Measurements from ENCODE around the gene PROK1.

PROK1 gene

DNA sequence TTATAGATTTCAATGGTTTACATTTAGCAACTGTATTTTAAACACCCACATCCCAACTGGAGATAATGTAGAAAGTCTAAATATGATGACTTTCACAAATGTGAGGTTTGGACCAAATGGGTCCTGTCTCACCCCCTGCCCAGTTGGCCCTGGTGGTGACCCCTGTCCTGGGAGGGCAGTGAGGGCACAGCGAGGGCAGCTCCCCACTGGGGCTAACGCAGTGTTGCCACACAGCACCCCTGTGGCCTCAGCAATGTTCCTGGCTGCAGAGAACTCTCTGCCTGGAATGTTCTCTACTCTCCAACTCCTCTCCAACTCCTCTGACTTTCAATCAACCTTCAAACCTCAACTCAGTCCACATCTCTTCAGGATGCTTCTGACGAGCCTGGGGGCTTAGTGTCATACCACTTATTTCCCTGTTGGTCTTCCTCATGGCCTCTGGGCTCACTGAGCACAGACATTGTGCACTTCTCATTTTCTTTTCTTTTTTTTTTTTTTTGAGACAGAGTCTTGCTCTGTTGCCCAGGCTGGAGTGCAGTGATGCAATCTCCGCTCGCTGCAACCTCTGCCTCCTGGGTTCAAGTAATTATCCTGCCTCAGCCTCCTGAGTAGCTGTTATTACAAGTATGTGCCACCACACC lies 42.2 kb downstream of the PROK1 start:
- FAIRE-seq: no peak
- DNase-seq (ENCODE audit: insufficient read length, low spot score): no peak
- TF ChIP-seq POLR2A (IDR thresholded peaks at IDR 0.05; ENCODE audit: low read depth, low read length): no peak

DNA sequence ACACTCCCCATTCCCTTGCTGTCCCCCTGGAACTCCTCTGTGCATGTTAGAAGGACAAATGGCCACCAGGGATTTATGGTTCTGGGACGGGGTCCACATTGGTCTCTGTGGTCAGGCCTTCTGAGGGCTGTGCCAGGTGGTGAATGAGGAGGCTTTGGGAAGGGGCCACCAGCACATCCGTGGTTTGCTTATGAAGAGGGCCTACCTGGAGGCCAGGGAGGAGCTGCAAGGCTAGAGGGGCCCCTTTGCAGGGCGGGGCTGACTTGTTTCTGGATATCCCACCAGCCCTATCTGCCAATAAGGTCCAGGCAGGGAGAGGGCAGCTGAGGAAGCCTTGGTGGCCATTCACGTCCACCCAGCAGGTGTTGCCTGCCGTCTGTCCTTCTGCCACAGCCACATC lies 43.1 kb downstream of the PROK1 start:
- FAIRE-seq: no peak
- no peak for DNase-seq (ENCODE audit: insufficient read length, low spot score)
- TF ChIP-seq POLR2A (IDR thresholded peaks at IDR 0.05; ENCODE audit: low read depth, low read length): no peak

DNA sequence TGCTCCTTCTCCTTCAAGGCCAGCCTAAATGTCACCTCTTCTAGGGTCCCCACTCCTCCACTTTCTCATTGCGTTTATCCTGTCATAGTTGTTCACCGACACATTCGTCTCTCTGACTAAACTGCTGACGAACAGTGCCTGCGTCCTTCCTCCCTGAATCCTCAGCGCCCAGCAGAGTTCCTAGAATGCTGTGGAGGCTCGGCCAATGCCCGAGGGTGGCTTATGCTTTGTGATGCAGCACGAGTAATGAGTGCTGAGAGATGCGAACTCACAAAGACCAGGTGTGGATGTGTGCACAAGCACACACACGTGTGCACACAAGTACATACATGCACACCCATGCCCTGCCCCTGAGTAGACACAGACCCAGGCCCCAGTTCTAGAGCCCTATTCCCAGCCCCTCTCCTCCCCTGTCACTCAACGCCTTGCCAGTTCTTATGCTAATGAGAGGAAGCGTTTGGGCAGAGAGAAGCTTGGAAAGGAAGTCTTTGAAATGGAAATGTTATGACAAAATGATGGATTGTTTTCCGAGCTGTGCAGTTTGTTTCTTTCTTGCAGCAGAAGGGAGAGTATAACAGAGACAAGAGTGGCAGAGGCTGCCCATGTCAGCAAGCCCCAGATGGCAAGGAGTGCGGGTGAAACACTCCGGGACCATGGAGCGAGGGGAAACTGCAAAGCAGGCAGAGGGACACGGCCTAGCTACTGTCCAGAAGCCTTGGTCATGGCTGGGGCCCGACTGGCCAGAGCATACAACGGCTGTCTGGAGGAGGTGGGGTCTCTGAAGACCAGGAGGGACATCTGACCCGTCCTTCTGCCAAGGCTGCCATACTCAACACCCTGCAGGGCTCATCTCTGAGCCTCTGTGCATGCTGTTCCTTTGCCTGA lies 43.8 kb downstream of the PROK1 start:
- no peak for TF ChIP-seq POLR2A (IDR thresholded peaks at IDR 0.05; ENCODE audit: low read depth, low read length)
- DNase-seq (ENCODE audit: insufficient read length, low spot score): no peak
- no peak for FAIRE-seq

DNA sequence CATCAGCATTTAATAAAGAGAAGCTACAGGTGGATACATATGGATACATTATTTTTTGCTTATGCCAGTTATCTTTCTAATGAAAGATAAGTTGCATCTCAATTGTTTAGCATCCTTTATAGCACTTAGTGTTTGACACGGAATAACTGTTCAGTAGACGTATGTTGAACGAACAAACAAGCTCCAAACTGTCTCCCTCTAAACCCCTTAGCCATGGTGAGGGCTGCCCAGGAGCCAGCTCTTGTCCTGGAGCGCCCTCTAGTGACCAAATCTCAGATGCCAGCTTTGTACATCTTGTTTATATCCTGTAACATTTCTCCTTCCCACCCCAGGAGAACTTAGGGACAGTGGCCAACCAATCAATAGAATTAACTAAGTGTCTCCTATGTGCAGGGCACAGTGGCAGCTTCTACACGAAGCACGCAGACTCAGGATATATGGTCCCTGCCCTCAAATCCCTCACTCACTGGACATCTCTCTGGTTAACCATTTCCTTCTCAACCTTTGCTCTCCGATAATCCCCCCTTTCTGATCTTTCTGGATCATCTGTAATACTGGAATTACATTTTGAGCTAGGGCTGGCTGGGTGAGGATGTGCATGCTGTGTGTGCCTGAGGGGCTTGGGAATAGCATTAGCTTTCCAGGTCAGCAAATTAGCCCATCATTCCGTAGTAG lies 45.1 kb downstream of the PROK1 start:
- no peak for TF ChIP-seq POLR2A (IDR thresholded peaks at IDR 0.05; ENCODE audit: low read depth, low read length)
- peak; percentile 75 for DNase-seq (ENCODE audit: insufficient read length, low spot score)
- FAIRE-seq: peak; percentile 71

DNA sequence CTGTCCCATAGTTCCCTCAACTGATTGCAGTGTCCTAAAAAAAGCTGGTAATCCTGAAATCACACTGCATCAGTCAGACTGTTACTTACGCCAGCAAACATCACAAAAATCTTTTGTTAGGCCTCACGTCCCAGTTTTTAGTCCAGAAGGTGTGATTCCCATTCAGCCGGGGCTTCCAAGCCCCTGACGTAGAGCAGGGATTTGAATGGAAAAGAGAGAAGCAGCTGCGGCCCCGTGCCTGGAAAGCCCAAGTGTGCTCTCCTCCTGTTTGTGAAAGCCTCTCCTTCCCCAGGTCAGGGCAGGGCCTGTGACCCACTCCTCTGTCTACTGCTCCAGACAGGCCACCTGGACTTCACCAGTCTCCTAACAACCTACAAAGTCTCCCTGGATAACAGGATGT lies 47.3 kb downstream of the PROK1 start:
- no peak for DNase-seq (ENCODE audit: insufficient read length, low spot score)
- TF ChIP-seq POLR2A (IDR thresholded peaks at IDR 0.05; ENCODE audit: low read depth, low read length): no peak
- no peak for FAIRE-seq

DNA sequence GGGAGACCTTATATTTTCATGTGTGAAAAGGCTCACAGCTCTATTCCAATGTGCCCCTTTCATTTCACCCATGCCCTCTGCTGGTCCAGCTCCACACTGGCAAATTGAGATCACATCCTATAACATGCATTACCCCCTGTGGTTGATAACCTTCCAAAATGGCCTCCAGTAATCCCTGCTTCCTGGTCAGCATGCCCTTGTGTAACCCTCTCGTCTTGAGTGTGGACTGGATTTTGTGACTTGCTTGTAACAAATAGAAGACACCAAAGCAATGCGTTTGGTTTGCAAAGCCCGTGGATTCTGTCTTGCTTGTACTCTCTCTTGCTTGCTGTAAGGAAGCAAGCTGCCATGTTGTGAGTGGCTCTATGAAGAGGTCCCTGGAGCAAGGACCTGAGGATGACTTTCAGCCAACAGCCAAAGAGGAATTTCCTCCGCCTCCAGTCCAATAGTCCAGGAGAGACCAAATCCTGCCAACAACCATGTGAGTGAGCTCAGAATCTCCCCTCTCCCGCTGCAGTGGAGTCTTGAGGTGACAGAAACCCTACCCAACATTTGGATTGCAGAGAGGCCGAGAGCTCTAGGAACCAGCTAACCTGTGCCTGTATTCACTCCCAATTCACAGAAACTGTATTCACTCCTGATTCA lies 50.7 kb downstream of the PROK1 start:
- DNase-seq (ENCODE audit: insufficient read length, low spot score): no peak
- no peak for FAIRE-seq
- no peak for TF ChIP-seq POLR2A (IDR thresholded peaks at IDR 0.05; ENCODE audit: low read depth, low read length)

DNA sequence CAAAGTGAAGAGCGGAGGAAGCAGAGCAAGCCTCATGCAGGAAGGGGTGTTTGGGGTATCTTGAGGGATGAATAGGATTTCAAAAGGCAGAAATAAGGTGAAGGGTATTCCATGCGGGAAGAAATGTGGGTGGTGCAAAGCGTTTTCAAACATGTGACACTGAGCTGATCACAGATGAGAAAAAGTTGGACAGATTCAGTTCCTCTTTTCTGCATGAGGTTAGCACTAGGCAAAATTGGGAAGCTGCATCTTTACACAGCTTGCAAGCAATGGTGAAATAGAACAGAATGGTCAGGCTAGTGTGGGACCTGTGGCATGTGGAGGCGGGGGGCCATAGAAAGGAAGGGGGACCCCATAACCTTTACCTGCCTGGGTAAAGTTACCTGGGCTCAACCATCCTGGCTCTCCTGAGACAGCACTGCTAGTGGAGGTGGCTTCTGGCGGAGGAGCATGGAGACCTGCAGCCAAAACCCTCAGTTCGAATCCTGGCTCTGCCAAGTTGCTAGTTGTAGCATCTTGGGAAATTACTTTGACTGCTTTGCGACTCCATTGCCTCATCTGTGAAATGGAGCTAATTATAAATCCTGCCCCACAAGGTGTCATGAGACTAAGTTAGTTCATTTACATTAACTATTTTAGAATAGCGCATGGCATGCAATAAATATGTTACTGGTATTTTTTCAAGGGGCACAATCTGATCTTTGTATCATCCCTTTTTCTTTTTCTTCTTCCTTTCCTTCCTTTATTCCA lies 51.6 kb downstream of the PROK1 start:
- no peak for DNase-seq (ENCODE audit: insufficient read length, low spot score)
- FAIRE-seq: no peak
- TF ChIP-seq POLR2A (IDR thresholded peaks at IDR 0.05; ENCODE audit: low read depth, low read length): no peak

DNA sequence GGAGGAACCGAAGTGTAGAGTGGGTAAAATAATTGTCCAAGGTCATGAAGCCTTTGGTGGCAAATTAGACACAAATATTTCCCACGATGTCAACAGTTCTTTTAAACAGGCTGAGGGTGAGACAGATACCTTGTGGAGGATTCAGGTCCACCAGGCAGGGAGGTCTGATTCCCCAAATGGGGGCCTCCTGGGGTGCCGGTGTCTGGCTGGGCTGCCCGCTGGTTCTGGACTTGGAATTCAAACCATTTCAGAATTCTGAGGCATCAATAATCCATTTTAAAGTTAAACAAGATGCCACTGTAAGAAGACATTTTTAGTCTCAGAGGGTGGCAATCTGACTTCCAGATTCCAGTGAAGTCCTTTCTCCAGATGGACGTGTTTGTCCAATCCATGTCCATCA lies 52.5 kb downstream of the PROK1 start:
- no peak for TF ChIP-seq POLR2A (IDR thresholded peaks at IDR 0.05; ENCODE audit: low read depth, low read length)
- FAIRE-seq (no peak), DNase-seq (ENCODE audit: insufficient read length, low spot score) (no peak)

DNA sequence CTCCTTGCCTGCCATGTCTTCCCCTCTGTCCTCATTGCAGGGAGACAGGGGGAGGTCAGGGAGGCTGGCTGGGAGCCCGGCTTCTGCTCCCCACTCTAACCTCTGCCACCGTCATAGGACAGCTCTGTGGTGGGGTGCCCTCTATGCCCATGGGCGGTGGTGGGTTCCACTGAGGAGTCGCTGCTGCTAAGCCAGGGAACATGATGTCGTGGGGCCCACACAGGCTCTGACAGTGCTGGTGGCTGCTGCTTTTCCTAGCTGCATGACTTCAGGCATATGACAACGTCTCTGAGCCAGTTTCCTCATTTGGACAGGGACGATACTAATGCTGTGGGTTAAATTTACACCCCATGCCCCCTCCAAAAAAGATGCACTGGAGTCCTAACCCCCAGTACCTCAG lies 53.3 kb downstream of the PROK1 start:
- DNase-seq (ENCODE audit: insufficient read length, low spot score): no peak
- no peak for FAIRE-seq
- no peak for TF ChIP-seq POLR2A (IDR thresholded peaks at IDR 0.05; ENCODE audit: low read depth, low read length)

DNA sequence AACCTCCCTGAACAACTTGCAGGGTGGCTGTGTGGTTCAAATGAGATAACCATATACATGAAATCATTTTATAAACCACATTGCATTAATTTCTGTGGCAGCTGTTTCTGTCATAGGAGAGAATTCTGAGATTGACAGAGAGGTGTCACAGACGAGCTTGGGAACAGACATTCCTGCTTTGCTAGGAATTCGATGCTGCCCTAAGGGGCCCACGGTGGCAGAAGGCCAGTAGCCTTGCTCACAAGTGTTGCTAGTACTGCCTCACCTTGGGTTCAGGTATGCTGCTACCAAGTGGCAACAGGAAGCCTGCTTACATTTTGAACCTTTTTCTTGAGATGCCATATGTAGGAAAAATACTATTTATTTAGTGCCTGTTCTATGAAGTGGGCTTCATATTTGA lies 54.6 kb downstream of the PROK1 start:
- DNase-seq (ENCODE audit: insufficient read length, low spot score): no peak
- TF ChIP-seq POLR2A (IDR thresholded peaks at IDR 0.05; ENCODE audit: low read depth, low read length): no peak
- no peak for FAIRE-seq

DNA sequence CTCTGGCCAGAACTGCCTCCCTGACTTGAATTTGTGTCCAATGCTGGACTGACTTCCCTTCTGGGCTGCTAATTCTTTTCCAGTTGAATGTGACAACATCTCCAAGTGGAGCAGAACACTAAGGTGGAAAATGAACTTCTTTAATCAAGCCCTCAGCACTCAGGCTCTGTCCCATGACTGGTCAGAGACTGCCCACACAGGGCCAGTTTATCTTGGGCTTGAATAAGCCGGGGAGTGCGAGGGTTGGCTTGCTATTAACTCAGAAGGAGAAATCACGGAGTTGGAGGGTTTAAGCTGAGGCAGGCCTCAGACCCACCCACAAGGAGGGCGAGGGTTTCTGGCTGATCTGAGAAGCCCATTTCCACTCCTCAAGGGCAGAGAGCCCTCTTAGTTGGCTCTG lies 55.6 kb downstream of the PROK1 start:
- DNase-seq (ENCODE audit: insufficient read length, low spot score) (no peak), FAIRE-seq (no peak)
- TF ChIP-seq POLR2A (IDR thresholded peaks at IDR 0.05; ENCODE audit: low read depth, low read length): no peak
